Endodermal cell (in vitro differentiated cells): ENCODE data around the gene CEBPG. TPM values are rescaled to one million over a fixed set of nuclear protein-coding genes. Genes with fewer than 3 reads are reported as not detected.

Experiments used
- DNase-seq: peaks from one replicate; pipeline ENCODE4 v3.0.0-alpha.2; 2017
- H3K27ac ChIP-seq: 2 replicates; pipeline ENCODE4 v1.5.1; 2013; ENCODE audit warnings: mild to moderate bottlenecking, low read depth, low read length, moderate library complexity
- H3K27me3 ChIP-seq: 2 replicates; pipeline ENCODE4 v1.6.1; 2013; ENCODE audit warnings: mild to moderate bottlenecking, low read length, moderate library complexity; ENCODE audit not compliant: insufficient read depth, control insufficient read depth, poor library complexity, severe bottlenecking
- H3K36me3 ChIP-seq: 2 replicates; pipeline ENCODE4 v1.7.0; 2013; ENCODE audit warnings: mild to moderate bottlenecking, low read length, moderate library complexity; ENCODE audit not compliant: control insufficient read depth, insufficient read depth
- H3K4me1 ChIP-seq: one replicate; pipeline ENCODE4 v1.7.0; 2013; ENCODE audit warnings: low read length; ENCODE audit not compliant: control insufficient read depth, insufficient read depth
- H3K4me3 ChIP-seq: 2 replicates; pipeline ENCODE4 v1.5.1; 2013; ENCODE audit warnings: mild to moderate bottlenecking, low read length, moderate library complexity
- H3K9ac ChIP-seq: 2 replicates; pipeline ENCODE4 v1.6.1; 2013; ENCODE audit warnings: mild to moderate bottlenecking, low read length, moderate library complexity; ENCODE audit not compliant: poor library complexity, severe bottlenecking; ENCODE audit errors: extremely low read depth
- H3K9me3 ChIP-seq: 2 replicates; pipeline ENCODE4 v1.6.1; 2013; ENCODE audit warnings: mild to moderate bottlenecking, low read length, moderate library complexity; ENCODE audit not compliant: control insufficient read depth
- H3K27ac Mint-ChIP-seq: 2 replicates; pipeline ENCODE4 v1.8.0; 2020; ENCODE audit warnings: mixed read lengths
- H3K27me3 Mint-ChIP-seq: 2 replicates; pipeline ENCODE4 v1.8.0; 2021; ENCODE audit warnings: mild to moderate bottlenecking, mixed read lengths; ENCODE audit not compliant: insufficient read depth
- H3K36me3 Mint-ChIP-seq: 2 replicates; pipeline ENCODE4 v1.8.0; 2020; ENCODE audit warnings: low read depth, mixed read lengths
- H3K4me1 Mint-ChIP-seq: 2 replicates; pipeline ENCODE4 v1.8.0; 2020; ENCODE audit warnings: mixed read lengths
- H3K4me3 Mint-ChIP-seq: 2 replicates; pipeline ENCODE4 v1.8.0; 2020; ENCODE audit warnings: mild to moderate bottlenecking, moderate library complexity, mixed read lengths
- H3K9me3 Mint-ChIP-seq: 2 replicates; pipeline ENCODE4 v1.8.0; 2020; ENCODE audit warnings: mild to moderate bottlenecking, mixed read lengths
- CTCF ChIP-seq: fragments of 200-600 bp; sonication (generic); conservative IDR thresholded peaks from 2 replicates; pipeline ENCODE4 v1.5.0; 2021; ENCODE audit warnings: antibody characterized with exemption, mild to moderate bottlenecking
- WGBS, 2 experiments: methylation state at CpG; one replicate each; pipeline versions ENCODE4 v1.1.5 to v1.1.7; 2013; ENCODE audit warnings: missing lambda C conversion rate in 2 of 2, mixed read lengths in 1 of 2; ENCODE audit not compliant: insufficient coverage in 1 of 2, insufficient read length in 1 of 2; 5-methylcytosine and 5-hydroxymethylcytosine counted together
- total RNA-seq, 2 donors: library from RNA; stranded (reverse); fragmentation: NEBNext Ultra II Directional in 1 of 2; extraction: Animal tissue kit (Norgen Biotek cat#: 25700) in 1 of 2; gene quantifications; 2 replicates in 1 of 2; 3 replicates in 1 of 2; pipeline ENCODE4 v1.2.1, GENCODE V29; 2021

The CEBPG gene
- total RNA-seq, 2 donors from 2014 or later = 31.9 to 33.8 TPM

GRCh38 chr19:33386361-33386858 lies 12.9 kb downstream of the CEBPG start:
- Histone ChIP-seq H3K4me1 (no peaks in the 10 kb centered on the region), H3K4me3 (no peak overlapping the region), H3K9me3 (no peaks in the 10 kb centered on the region), H3K27ac (no peak overlapping the region), H3K27me3 (no peaks in the 10 kb centered on the region), H3K36me3 (peaks cover 23% of the 10 kb centered on the region), H3K9ac (no peak overlapping the region)
- Mint-ChIP-seq H3K4me1 (no peaks in the 10 kb centered on the region), H3K27me3 (no peaks in the 10 kb centered on the region), H3K4me3 (no peak overlapping the region), H3K9me3 (no peaks in the 10 kb centered on the region), H3K27ac (no peak overlapping the region), H3K36me3 (peaks cover 13% of the 10 kb centered on the region)
- 92 to 94% methylated on average over 15 of the region's 15 CpGs for WGBS, 2 experiments
- TF ChIP-seq CTCF = no peak
- DNase-seq = no peak

GRCh38 chr19:33387351-33388230 lies 14.1 kb downstream of the CEBPG start:
- 92 to 99% methylated on average over 25 to 39 of the region's 39 CpGs for WGBS, 2 experiments
- no peaks in the 10 kb centered on the region for H3K9me3 ChIP-seq
- H3K27me3 ChIP-seq = no peaks in the 10 kb centered on the region
- Mint-ChIP-seq H3K36me3 (peaks cover 13% of the 10 kb centered on the region), H3K27ac (no peak overlapping the region), H3K4me1 (no peaks in the 10 kb centered on the region), H3K27me3 (no peaks in the 10 kb centered on the region), H3K9me3 (no peaks in the 10 kb centered on the region), H3K4me3 (no peak overlapping the region)
- no peak for TF ChIP-seq CTCF
- H3K36me3 ChIP-seq = peaks cover 14% of the 10 kb centered on the region
- H3K4me3 ChIP-seq = no peak overlapping the region
- H3K4me1 ChIP-seq = no peaks in the 10 kb centered on the region
- H3K27ac ChIP-seq = no peak overlapping the region
- no peak overlapping the region for H3K9ac ChIP-seq
- no peak for DNase-seq

- Mint-ChIP-seq H3K36me3 (peaks cover 13% of the 10 kb centered on the region), H3K27ac (no peak overlapping the region), H3K9me3 (no peaks in the 10 kb centered on the region), H3K4me3 (no peak overlapping the region), H3K27me3 (no peaks in the 10 kb centered on the region), H3K4me1 (peaks cover under 1% of the 10 kb centered on the region)
- no peak for TF ChIP-seq CTCF
- Histone ChIP-seq H3K36me3 (peaks cover 14% of the 10 kb centered on the region), H3K9ac (no peak overlapping the region), H3K27ac (no peak overlapping the region), H3K4me1 (no peaks in the 10 kb centered on the region), H3K4me3 (no peak overlapping the region), H3K9me3 (no peaks in the 10 kb centered on the region), H3K27me3 (no peaks in the 10 kb centered on the region)
- WGBS, 2 experiments = 93 to 95% methylated on average over 12 to 13 of the region's 13 CpGs
- DNase-seq = no peak
Measured at GRCh38 chr19:33388231-33388724, 14.8 kb downstream of the CEBPG start.
